DMS153 treated with DMSO at 0.1 percent for 48 hours (cell line): ENCODE measurements around the gene MMP28.
"Not testable (repeated sequence)": the region's sequence is repeated elsewhere in the genome, so short reads cannot be mapped to it uniquely, and the experiment has no call there.

Experiments used
- DNase-seq: peaks from one replicate; lab custom pipeline; 2025; ENCODE audit not compliant: unreplicated experiment; lab: John Stamatoyannopoulos, UW

The MMP28 gene

GRCh38 chr17:35768797-35769196 is 26.6 kb downstream of the MMP28 start:
- no peak for DNase-seq

- DNase-seq, result peak; percentile 15
Measured at GRCh38 chr17:35766903-35767510, 28.4 kb downstream of the MMP28 start.

- no peak for DNase-seq
Measured at GRCh38 chr17:35766489-35766877, 29.0 kb downstream of the MMP28 start.

- DNase-seq, result no peak
Measured at GRCh38 chr17:35765756-35766488, 29.5 kb downstream of the MMP28 start.

- DNase-seq, result no peak
Measured at GRCh38 chr17:35765086-35765710, 30.2 kb downstream of the MMP28 start.

GRCh38 chr17:35764123-35764991 is 31.1 kb downstream of the MMP28 start:
- peak; percentile 91 for DNase-seq

- no peak for DNase-seq
Measured at GRCh38 chr17:35763767-35764122, 31.7 kb downstream of the MMP28 start.

- no peak for DNase-seq
Measured at GRCh38 chr17:35761601-35762000, 33.8 kb downstream of the MMP28 start.

GRCh38 chr17:35760587-35760986 is 34.9 kb downstream of the MMP28 start, which contains the start of gene C17orf50:
C17orf50 (plus strand) TSS chr17:35760887; CDS start chr17:35760942, 55 bp downstream.
- no peak for DNase-seq

- DNase-seq, result no peak
Measured at GRCh38 chr17:35757243-35757642, 38.2 kb downstream of the MMP28 start.

- no peak for DNase-seq
Measured at GRCh38 chr17:35752945-35753764, 42.3 kb downstream of the MMP28 start, which contains the start of gene GAS2L2. GAS2L2 (minus strand) TSS chr17:35753239; CDS start chr17:35752850, 389 bp downstream.

- peak; percentile 25 for DNase-seq
Measured at GRCh38 chr17:35752471-35752870, 43.0 kb downstream of the MMP28 start.

- not testable (repeated sequence) for DNase-seq
Measured at GRCh38 chr17:35751541-35751940, 43.9 kb downstream of the MMP28 start.

GRCh38 chr17:35750526-35751395 is 44.7 kb downstream of the MMP28 start:
- no peak for DNase-seq

- DNase-seq, result no peak
Measured at GRCh38 chr17:35749560-35750412, 45.7 kb downstream of the MMP28 start.

GRCh38 chr17:35748979-35749378 is 46.5 kb downstream of the MMP28 start:
- DNase-seq, result no peak

GRCh38 chr17:35748341-35748841 is 47.0 kb downstream of the MMP28 start:
- no peak for DNase-seq

GRCh38 chr17:35747540-35748017 is 47.9 kb downstream of the MMP28 start:
- peak; percentile 46 for DNase-seq
